Spleen (tissue), 11 donors: ENCODE measurements around the gene PLK1. TPM values are rescaled to one million over a fixed set of nuclear protein-coding genes. Genes with fewer than 3 reads are reported as not detected.
A peak's percentile ranks its signal among the peaks of the same experiment; 100 is the strongest.

Experiments
- DNase-seq: peaks from one replicate; pipeline ENCODE4 v3.0.0-alpha.2; 2020
- H3K27ac ChIP-seq, 8 donors: fragments of 200-600 bp; sonication (generic) in 7 of 8; 1 replicate in 4 of 8; 2 replicates in 4 of 8; pipeline versions ENCODE4 v1.5.0 to v1.8.0; 2016 to 2021; ENCODE audit warnings: inconsistent platforms in 4 of 8, mild to moderate bottlenecking in 4 of 8, moderate library complexity in 1 of 8
- H3K27me3 ChIP-seq, 7 donors: fragments of 200-600 bp; sonication (generic) in 6 of 7; replicated peaks in 1 of 7; 1 replicate in 4 of 7; 2 replicates in 3 of 7; pipeline versions ENCODE4 v1.5.0 to v1.8.0; 2016 to 2021; ENCODE audit warnings: inconsistent platforms in 3 of 7, mild to moderate bottlenecking in 1 of 7
- H3K36me3 ChIP-seq, 6 donors: fragments of 200-600 bp; sonication (generic) in 5 of 6; 1 replicate in 4 of 6; 2 replicates in 2 of 6; pipeline versions ENCODE4 v1.5.0 to v1.8.0; 2016 to 2021; ENCODE audit warnings: inconsistent platforms in 2 of 6
- H3K4me1 ChIP-seq, 6 donors: fragments of 200-600 bp; sonication (generic) in 5 of 6; 1 replicate in 3 of 6; 2 replicates in 3 of 6; pipeline versions ENCODE4 v1.5.0 to v1.8.0; 2016 to 2021; ENCODE audit warnings: inconsistent platforms in 3 of 6
- H3K4me3 ChIP-seq, 8 donors: fragments of 200-600 bp; sonication (generic) in 7 of 8; 1 replicate in 4 of 8; 2 replicates in 4 of 8; pipeline versions ENCODE4 v1.5.0 to v1.8.0; 2016 to 2021; ENCODE audit warnings: inconsistent platforms in 4 of 8, mild to moderate bottlenecking in 4 of 8, moderate library complexity in 2 of 8
- H3K9me3 ChIP-seq, 8 donors: fragments of 200-600 bp; sonication (generic) in 7 of 8; 1 replicate in 4 of 8; 2 replicates in 4 of 8; pipeline versions ENCODE4 v1.5.0 to v1.8.0; 2016 to 2021; ENCODE audit warnings: inconsistent platforms in 4 of 8
- POLR2A ChIP-seq, 3 donors: fragments of 450-650 bp; IDR thresholded peaks; one replicate each; pipeline ENCODE4 v1.5.1; 2017; ENCODE audit warnings: antibody characterized with exemption in 3 of 3, mild to moderate bottlenecking in 1 of 3
- POLR2AphosphoS5 ChIP-seq, 3 donors: sonication (generic); formaldehyde crosslinking; IDR thresholded peaks; one replicate each; pipeline ENCODE4 v1.5.1; 2017; ENCODE audit warnings: antibody characterized with exemption in 3 of 3
- WGBS, 5 donors: extraction: QIAGEN DNeasy Blood & Tissue Kit in 3 of 5; methylation state at CpG; one replicate each; pipeline versions ENCODE4 v1.1.5 to v1.1.7; 2013 to 2018; 5-methylcytosine and 5-hydroxymethylcytosine counted together
- intact Hi-C: fragments of 100-400 bp; cut with DNase I; formaldehyde crosslinking; loops from one replicate; pipeline ENCODE4 v1.15.0; 2023; ENCODE audit warnings: low total_unique reads
- polyA plus RNA-seq, 3 donors: library from polyadenylated mRNA; stranded (reverse); fragments of 200-250 nt; gene quantifications; one replicate each; pipeline ENCODE4 v1.2.1, GENCODE V29; 2013
- total RNA-seq, 7 donors: library from RNA; depleted of rRNA in 3 of 7; stranded (reverse); fragments of >200 nt in 3 of 7; fragmentation: NEBNext Ultra II Directional in 4 of 7; extraction: Animal tissue kit (Norgen Biotek cat#: 25700) in 4 of 7; gene quantifications; one replicate each; pipeline versions ENCODE4 v1.1.0 to v1.2.1, GENCODE V29; 2016 to 2021
- TF ChIP-seq, protein P1 (sequence below), 11 experiments: fragments of 200-600 bp in 7 of 11; fragments of 450-650 bp in 4 of 11; sonication (generic) in 4 of 11; IDR thresholded peaks in 8 of 11; conservative IDR thresholded peaks in 3 of 11; 1 replicate in 7 of 11; 2 replicates in 4 of 11; pipeline versions ENCODE4 v1.4.0 to v1.8.0; 2016 to 2021; ENCODE audit warnings: antibody characterized with exemption in 11 of 11, inconsistent platforms in 4 of 11, mild to moderate bottlenecking in 1 of 11
- donor health status: healthy with polysubstance abuse.
- donor health status: DM: no; HTN: no; CAD: no; lungs with moderate emphysema.
- donor health status: DM: no; HTN: no; CAD: no.
- donor health status: Bipolar disorder and iron deficiency.
- donor health status: healthy.
- donor health status: DM: no; HTN: no; CAD: no.
- donor health status: DM: yes; HTN: yes; CAD: no.

PLK1 gene
- total and polyA plus RNA-seq, 10 donors = 2.0 to 19.4 (median 7.2) TPM

DNA sequence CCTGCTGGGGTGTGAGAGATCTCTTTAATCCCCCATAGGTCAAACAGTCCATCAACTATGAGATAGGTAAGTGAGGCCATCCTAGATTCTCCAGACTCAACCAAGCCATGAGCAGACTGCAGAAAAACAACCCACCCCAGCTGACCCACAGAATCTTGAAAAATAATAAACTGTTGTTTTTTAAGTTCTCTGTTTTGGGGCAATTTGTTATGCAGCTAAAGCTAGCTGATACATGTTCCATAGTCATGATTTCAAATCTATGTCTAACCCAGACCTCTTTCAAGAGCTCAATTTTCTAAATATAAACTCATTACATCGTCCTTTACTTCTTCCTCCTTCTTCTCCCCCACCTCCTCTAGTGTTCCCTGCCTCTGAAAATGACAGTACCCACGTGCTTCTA, 24.3 kb downstream of the PLK1 start:
- H3K4me1 ChIP-seq = peaks cover 0 to 7% (median 0%) of the 10 kb centered on the region in 6 donors
- intact Hi-C loops = no loop called here
- TF ChIP-seq, protein P1, sequence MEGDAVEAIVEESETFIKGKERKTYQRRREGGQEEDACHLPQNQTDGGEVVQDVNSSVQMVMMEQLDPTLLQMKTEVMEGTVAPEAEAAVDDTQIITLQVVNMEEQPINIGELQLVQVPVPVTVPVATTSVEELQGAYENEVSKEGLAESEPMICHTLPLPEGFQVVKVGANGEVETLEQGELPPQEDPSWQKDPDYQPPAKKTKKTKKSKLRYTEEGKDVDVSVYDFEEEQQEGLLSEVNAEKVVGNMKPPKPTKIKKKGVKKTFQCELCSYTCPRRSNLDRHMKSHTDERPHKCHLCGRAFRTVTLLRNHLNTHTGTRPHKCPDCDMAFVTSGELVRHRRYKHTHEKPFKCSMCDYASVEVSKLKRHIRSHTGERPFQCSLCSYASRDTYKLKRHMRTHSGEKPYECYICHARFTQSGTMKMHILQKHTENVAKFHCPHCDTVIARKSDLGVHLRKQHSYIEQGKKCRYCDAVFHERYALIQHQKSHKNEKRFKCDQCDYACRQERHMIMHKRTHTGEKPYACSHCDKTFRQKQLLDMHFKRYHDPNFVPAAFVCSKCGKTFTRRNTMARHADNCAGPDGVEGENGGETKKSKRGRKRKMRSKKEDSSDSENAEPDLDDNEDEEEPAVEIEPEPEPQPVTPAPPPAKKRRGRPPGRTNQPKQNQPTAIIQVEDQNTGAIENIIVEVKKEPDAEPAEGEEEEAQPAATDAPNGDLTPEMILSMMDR (IDR thresholded peaks at IDR 0.05 in 8 of 11, conservative IDR thresholded peaks at IDR 0.05 in 3 of 11) = no peak
- TF ChIP-seq POLR2AphosphoS5 (IDR thresholded peaks at IDR 0.05) = no peak
- no peak for TF ChIP-seq POLR2A (IDR thresholded peaks at IDR 0.05)
- H3K9me3 ChIP-seq = peaks cover 0 to 7% (median 6%) of the 10 kb centered on the region in 8 donors
- no peak overlapping the region for H3K4me3 ChIP-seq
- no peak for DNase-seq
- no peaks in the 10 kb centered on the region for H3K36me3 ChIP-seq
- H3K27me3 ChIP-seq = peaks cover 0 to 37% (median 0%) of the 10 kb centered on the region in 7 donors
- WGBS, 5 donors = 60 to 68% (median 62%) methylated on average over 2 of the region's 2 CpGs
- H3K27ac ChIP-seq = no peak overlapping the region

DNA sequence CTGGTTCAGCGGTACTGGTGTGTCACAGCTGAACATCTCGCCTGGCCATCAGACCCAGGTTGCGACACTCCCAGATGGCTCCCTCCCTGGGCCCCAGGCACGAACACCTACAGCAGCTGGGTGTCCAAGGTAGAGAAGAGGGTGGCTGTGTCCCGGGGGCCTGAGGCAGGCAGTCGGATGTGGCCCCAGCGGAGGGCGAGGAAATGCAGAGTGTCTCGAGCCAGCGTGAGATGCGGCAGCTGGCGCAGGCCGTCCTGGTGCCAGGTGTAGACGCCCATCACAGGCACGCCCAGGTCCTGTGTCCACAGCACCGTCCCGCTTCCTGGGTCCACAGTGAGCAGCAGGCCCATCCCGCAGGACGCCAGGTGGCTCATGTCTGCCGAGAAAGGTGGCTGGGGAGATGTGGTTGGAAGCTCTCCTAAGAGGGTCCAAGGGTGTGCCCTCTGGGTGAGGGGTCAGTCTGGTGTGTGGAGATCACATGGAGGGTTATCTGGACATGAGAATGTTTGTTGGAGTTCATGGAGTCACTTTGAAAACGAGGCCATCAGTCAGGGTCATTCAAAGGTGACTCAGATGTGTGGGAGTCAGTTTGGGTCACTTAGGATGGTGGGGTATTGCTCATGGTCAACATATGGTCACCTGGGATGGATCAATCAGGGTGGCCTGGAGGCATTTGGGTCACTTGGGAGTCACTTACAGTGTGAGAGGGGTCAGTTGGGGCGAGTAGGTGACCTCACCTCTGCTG, 26.3 kb downstream of the PLK1 start:
- DNase-seq = peak; percentile 50
- Histone ChIP-seq H3K4me3 (no peak overlapping the region), H3K4me1 (no peaks in the 10 kb centered on the region), H3K27me3 (peaks cover 0 to 41% (median 0%) of the 10 kb centered on the region in 7 donors), H3K27ac (no peak overlapping the region), H3K36me3 (no peaks in the 10 kb centered on the region), H3K9me3 (peaks cover 0 to 21% (median 18%) of the 10 kb centered on the region in 8 donors)
- WGBS, 5 donors = 86 to 89% (median 89%) methylated on average over 19 to 22 of the region's 22 CpGs
- intact Hi-C loops = no loop called here
- TF ChIP-seq POLR2AphosphoS5 (IDR thresholded peaks at IDR 0.05) (no peak), POLR2A (IDR thresholded peaks at IDR 0.05) (no peak)
- TF ChIP-seq, protein P1 (IDR thresholded peaks at IDR 0.05 in 8 of 11, conservative IDR thresholded peaks at IDR 0.05 in 3 of 11) = no peak

DNA sequence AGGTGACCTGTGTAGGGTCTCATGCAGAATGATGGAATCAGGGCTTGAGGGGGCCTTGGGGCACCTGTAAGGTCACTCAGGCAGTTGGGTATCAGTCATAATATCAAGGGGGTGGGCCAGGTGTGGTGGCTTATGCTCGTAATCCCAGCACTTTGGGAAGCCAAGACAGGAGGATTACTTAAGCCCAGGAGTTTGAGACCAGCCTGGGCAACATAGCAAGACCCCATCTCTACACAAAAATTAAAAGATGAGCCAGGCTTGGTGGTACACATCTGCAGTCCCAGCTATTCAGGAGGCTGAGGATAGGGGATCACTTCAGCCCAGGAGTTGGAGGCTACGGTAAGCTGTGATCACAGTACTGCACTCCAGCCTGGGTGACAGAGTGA, 26.8 kb downstream of the PLK1 start:
- H3K27me3 ChIP-seq = peaks cover 0 to 38% (median 0%) of the 10 kb centered on the region in 7 donors
- intact Hi-C loops = no loop called here
- DNase-seq = peak; percentile 7
- H3K9me3 ChIP-seq = peaks cover 0 to 27% (median 23%) of the 10 kb centered on the region in 8 donors
- TF ChIP-seq POLR2A (IDR thresholded peaks at IDR 0.05) = no peak
- TF ChIP-seq, protein P1 (IDR thresholded peaks at IDR 0.05 in 8 of 11, conservative IDR thresholded peaks at IDR 0.05 in 3 of 11) = no peak
- no peak for TF ChIP-seq POLR2AphosphoS5 (IDR thresholded peaks at IDR 0.05)
- H3K4me3 ChIP-seq = no peak overlapping the region
- no peaks in the 10 kb centered on the region for H3K4me1 ChIP-seq
- 78 to 97% (median 84%) methylated on average over 2 of the region's 2 CpGs for WGBS, 5 donors
- H3K27ac ChIP-seq = no peak overlapping the region
- H3K36me3 ChIP-seq = no peaks in the 10 kb centered on the region

DNA sequence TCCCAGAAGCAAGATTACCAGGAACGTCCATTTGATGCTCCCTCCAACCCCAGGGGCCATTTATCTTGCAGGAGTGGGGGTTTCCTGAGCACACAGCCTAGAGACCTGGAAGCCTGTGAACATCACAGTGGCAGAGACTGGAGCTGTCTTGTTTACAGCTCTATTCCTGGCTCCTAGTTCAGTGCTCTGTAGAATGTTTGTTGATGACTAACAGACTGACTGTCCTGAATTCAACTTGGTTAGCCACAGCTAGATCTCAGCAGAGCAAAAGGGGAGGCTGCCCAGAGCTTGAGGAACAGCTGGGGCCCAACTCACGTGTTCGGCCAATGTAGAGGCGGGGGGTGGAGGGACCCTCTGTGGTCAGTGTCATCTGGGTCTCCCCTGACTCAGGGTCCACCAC, 27.8 kb downstream of the PLK1 start:
- Histone ChIP-seq H3K27ac (no peak overlapping the region), H3K27me3 (peaks cover 0 to 43% (median 0%) of the 10 kb centered on the region in 7 donors), H3K9me3 (peaks cover 0 to 28% (median 23%) of the 10 kb centered on the region in 8 donors), H3K4me3 (no peak overlapping the region), H3K4me1 (no peaks in the 10 kb centered on the region), H3K36me3 (no peaks in the 10 kb centered on the region)
- intact Hi-C loops = no loop called here
- TF ChIP-seq, protein P1 (IDR thresholded peaks at IDR 0.05 in 8 of 11, conservative IDR thresholded peaks at IDR 0.05 in 3 of 11) = no peak
- no peak for TF ChIP-seq POLR2AphosphoS5 (IDR thresholded peaks at IDR 0.05)
- no peak for TF ChIP-seq POLR2A (IDR thresholded peaks at IDR 0.05)
- WGBS, 5 donors = 79 to 87% (median 86%) methylated on average over 4 of the region's 4 CpGs
- DNase-seq = peak; percentile 47
